ENCODE data around the gene CHERP.
"Not testable (repeated sequence)": the region's sequence is repeated elsewhere in the genome, so short reads cannot be mapped to it uniquely, and the experiment has no call there.

The CHERP gene

GRCh38 chr19:16577531-16577985 lies 35.3 kb upstream of the CHERP start:
- no peak for DNase-seq (ENCODE audit: low spot score)

- no peak for DNase-seq (ENCODE audit: low spot score)
These were observed 34.7 kb upstream of the CHERP start for GRCh38 chr19:16576690-16577530.

- no peak for DNase-seq (ENCODE audit: low spot score)
These were observed 33.8 kb upstream of the CHERP start for GRCh38 chr19:16575861-16576689.

- DNase-seq (ENCODE audit: low spot score) = no peak
These were observed 33.0 kb upstream of the CHERP start for GRCh38 chr19:16575282-16575681.

- DNase-seq (ENCODE audit: low spot score) = no peak
These were observed 31.7 kb upstream of the CHERP start for GRCh38 chr19:16573925-16574324.

- no peak for DNase-seq (ENCODE audit: low spot score)
These were observed 31.1 kb upstream of the CHERP start for GRCh38 chr19:16573296-16573695.

GRCh38 chr19:16572332-16573211 lies 30.3 kb upstream of the CHERP start, which contains the start of gene SLC35E1:
Gene SLC35E1 (minus strand): TSS chr19:16572415. CDS start chr19:16572364, 51 bp downstream.
- peak; percentile 100 for DNase-seq (ENCODE audit: low spot score)

GRCh38 chr19:16571822-16572331 lies 29.6 kb upstream of the CHERP start:
- DNase-seq (ENCODE audit: low spot score) = no peak

- no peak for DNase-seq (ENCODE audit: low spot score)
These were observed 29.0 kb upstream of the CHERP start for GRCh38 chr19:16571283-16571682.

GRCh38 chr19:16569609-16570320 lies 27.5 kb upstream of the CHERP start:
- no peak for DNase-seq (ENCODE audit: low spot score)

GRCh38 chr19:16566702-16567101 lies 24.5 kb upstream of the CHERP start:
- DNase-seq (ENCODE audit: low spot score) = no peak

- DNase-seq (ENCODE audit: low spot score) = no peak
These were observed 23.9 kb upstream of the CHERP start for GRCh38 chr19:16566161-16566560.

GRCh38 chr19:16564842-16565241 lies 22.6 kb upstream of the CHERP start:
- DNase-seq (ENCODE audit: low spot score) = no peak

GRCh38 chr19:16562608-16563025 lies 20.4 kb upstream of the CHERP start:
- no peak for DNase-seq (ENCODE audit: low spot score)

GRCh38 chr19:16561382-16561781 lies 19.1 kb upstream of the CHERP start:
- no peak for DNase-seq (ENCODE audit: low spot score)

GRCh38 chr19:16559780-16560276 lies 17.6 kb upstream of the CHERP start:
- DNase-seq (ENCODE audit: low spot score) = no peak

GRCh38 chr19:16554776-16555175 lies 12.5 kb upstream of the CHERP start:
- no peak for DNase-seq (ENCODE audit: low spot score)

GRCh38 chr19:16551902-16552301 lies 9.7 kb upstream of the CHERP start:
- not testable (repeated sequence) for DNase-seq (ENCODE audit: low spot score)

GRCh38 chr19:16548956-16549355 lies 6.7 kb upstream of the CHERP start:
- DNase-seq (ENCODE audit: low spot score) = no peak

GRCh38 chr19:16544473-16545231 lies 2.4 kb upstream of the CHERP start:
- no peak for DNase-seq (ENCODE audit: low spot score)
